GM19467 (cell line): ENCODE data around the gene ANKRD13B.
"Not testable (repeated sequence)": the region's sequence is repeated elsewhere in the genome, so short reads cannot be mapped to it uniquely, and the experiment has no call there.

Experiments
- ATAC-seq: cut with Tn5 transposase; IDR thresholded peaks from one replicate; pipeline ENCODE4 v1.9.1; 2021; ENCODE audit warnings: mild to moderate bottlenecking, moderate library complexity; ENCODE audit not compliant: unreplicated experiment

Gene ANKRD13B

DNA sequence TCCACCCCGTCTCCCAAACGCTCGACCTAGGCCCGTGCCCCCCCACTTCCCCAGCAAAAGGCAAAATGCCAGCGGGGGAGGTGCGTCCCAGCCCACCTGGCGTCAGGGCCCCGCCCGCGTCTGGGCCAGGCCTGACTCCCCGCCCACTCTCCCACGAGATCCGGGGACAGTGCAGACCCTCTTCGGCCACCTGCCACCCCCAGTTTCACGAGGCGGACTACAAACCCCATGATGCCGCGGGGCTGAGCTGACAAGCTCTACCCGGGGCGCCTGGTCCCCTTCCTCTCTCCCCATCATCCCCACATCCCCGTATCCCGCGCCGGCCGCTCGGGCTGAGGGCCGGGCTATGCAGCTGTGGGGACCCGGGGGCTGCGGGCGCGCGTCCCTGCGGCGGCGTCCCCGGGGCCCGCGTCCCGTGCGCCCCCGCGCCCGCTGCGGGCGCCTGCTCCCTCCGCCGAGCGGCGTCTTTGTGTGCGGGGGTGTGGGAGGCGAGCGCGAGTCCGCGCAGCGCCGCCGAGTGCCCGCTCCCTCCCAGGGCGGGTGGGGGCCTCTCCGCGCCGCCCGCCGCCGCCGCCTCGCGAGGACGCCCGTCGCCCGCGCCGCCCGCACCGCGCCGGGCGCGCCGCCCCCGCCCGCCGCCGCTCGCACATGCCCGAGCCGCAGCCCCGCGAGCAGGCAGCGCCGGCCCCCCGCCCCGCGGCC is at the start of gene ANKRD13B:
Gene ANKRD13B (plus strand): TSS at position 283 of the 702 bp plus-strand sequence. CDS start 490 bp downstream, outside the sequence.
- no peak for ATAC-seq

- no peak for ATAC-seq
These were observed 48.9 kb upstream of the ANKRD13B start for GRCh38 chr17:29544066-29544465.

DNA sequence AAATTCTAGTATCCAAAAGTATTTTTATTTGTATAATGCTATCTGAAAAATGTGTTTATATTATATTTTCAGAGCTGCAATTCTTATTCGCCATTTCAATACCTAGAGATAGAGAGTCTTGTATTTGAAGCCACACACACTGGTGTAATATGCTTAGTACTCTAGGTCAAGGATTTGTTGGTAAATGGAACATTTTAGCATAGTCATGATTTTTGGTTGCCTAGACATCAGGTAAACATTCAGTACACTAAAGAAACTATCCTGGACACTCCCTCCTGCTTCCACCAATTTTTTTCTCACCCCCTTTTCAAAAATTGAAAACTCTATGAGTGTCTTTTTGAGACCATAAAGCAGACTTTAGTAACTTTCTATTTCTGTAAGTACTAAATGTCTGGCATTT is 46.8 kb upstream of the ANKRD13B start:
- ATAC-seq: no peak

- no peak for ATAC-seq
These were observed 46.1 kb upstream of the ANKRD13B start for GRCh38 chr17:29546830-29547229.

DNA sequence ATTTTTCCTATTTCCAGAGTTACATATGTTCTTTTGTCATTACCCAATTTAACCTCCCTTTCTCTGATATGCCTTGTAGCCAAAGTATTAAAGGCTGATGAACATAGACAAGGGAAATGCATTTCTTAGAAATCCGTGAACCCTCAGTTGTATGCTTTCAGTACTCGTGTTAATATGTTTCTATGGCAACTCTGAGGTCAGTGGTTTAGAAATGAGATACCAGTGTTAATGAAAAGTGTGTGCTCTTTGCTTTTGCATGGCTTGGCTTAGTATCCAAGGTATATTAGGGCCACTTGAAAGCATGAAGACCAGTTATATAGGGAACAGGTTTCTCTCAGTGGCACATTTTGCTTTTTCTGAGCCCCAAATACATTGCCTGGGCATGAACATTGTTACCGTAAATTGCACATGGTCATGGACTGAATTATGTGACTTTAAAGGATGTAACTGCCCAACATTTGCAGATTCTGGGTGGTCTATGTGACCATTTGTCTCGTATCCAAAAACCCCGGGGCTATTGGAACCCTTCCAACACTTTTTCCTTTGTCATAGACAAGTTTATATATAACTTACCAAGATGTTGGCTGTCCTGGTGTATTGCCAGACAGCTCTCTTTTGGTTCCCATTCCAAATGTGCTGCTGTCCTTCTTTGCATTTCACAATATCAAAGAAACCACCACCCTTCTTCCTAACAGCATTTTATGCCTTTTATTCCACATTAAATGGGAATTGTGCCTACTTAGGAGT is 43.6 kb upstream of the ANKRD13B start:
- no peak for ATAC-seq

GRCh38 chr17:29555840-29556239 is 37.1 kb upstream of the ANKRD13B start:
- ATAC-seq: no peak

DNA sequence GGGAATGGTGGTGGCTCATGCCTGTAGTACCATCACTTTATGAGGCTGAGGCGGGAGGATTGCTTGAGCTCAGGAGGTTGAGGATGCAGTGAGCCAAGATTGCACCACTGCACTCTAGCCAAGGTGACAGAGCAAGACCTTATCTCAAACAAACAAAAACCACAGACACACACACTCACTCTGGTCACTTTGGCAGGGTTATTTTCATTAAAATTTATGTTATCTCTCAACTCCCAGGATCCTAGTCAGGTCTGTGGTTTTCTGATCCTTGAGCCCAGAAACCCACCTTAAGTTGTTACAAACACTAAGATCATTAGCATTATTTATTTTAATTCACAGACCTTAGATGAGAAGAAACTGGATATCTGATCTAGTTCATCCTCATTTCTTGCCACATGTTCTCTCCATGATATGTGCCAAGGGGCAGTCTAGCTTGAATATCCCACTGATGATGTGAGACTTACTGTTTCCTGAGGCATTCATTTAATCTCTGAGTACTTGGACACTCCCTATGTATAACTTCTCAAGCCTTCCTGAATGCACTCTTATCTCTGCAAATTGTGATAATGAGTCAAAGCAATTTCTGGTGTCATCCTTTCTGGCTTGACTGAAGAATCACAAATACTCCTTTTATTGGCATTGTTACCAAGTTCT is 35.7 kb upstream of the ANKRD13B start:
- no peak for ATAC-seq

GRCh38 chr17:29557739-29558116 is 35.2 kb upstream of the ANKRD13B start:
- ATAC-seq: no peak

DNA sequence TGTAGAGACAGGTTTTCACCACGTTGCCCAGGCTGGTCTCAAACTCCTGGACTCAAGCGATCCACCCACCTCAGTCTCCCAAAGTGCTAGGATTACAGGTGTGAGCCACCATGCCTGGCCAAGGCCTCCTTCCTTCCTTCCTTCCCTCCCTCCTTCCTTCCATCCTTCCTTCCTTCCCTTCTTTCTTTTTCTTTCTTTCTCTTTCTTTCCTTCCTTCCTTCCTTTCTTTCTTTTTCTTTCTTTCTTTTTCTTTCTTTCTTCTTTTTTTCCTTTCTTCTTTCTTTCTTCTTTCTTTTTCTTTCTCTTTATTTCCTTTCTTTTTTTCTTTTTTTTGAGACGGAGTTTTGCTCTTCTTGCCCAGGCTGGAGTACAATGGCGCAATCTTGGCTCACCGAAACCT is 34.8 kb upstream of the ANKRD13B start:
- ATAC-seq: not testable (repeated sequence)

DNA sequence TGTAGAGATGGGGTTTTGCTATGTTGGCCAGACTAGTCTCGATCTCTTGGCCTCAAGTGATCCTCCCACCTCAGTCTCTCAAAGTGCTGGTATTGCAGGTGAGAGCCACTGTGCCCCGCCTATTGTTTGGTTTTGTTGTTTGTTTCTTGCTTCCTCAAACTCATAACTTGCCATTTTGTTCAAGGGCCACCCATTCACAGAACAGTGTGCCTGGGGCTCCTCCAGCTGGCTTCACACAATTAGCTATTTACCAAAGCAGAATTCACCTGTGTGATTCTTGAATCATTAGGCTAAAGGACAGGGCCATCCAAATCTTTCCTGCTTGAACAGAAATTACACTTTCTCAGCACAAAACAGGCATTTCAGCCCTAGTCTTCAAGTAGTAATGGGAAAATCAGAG is 33.3 kb upstream of the ANKRD13B start:
- no peak for ATAC-seq

DNA sequence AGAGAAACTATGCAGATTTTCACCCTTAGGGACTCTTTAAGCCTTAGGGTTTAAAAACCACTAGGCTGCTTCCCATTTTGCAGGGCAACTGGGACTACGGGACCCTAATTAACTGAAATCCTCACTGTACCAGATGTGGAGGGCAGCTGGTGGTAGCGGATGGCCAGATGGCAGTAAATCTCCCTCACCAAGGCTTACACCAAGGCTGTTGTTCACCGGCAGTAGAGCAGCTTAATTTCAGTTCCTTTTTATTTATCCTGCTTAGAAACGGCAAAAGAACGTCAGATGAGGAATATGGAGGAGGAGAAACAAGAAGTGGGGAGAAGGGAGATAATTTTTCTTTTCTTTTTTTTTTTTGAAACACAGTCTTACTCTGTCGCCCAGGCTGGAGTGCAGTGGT is 32.6 kb upstream of the ANKRD13B start:
- ATAC-seq: no peak

GRCh38 chr17:29561554-29562517 is 31.1 kb upstream of the ANKRD13B start:
- no peak for ATAC-seq

- no peak for ATAC-seq
These were observed 30.3 kb upstream of the ANKRD13B start for GRCh38 chr17:29562615-29563014.

- ATAC-seq: no peak
These were observed 29.1 kb upstream of the ANKRD13B start for GRCh38 chr17:29563816-29564215.

DNA sequence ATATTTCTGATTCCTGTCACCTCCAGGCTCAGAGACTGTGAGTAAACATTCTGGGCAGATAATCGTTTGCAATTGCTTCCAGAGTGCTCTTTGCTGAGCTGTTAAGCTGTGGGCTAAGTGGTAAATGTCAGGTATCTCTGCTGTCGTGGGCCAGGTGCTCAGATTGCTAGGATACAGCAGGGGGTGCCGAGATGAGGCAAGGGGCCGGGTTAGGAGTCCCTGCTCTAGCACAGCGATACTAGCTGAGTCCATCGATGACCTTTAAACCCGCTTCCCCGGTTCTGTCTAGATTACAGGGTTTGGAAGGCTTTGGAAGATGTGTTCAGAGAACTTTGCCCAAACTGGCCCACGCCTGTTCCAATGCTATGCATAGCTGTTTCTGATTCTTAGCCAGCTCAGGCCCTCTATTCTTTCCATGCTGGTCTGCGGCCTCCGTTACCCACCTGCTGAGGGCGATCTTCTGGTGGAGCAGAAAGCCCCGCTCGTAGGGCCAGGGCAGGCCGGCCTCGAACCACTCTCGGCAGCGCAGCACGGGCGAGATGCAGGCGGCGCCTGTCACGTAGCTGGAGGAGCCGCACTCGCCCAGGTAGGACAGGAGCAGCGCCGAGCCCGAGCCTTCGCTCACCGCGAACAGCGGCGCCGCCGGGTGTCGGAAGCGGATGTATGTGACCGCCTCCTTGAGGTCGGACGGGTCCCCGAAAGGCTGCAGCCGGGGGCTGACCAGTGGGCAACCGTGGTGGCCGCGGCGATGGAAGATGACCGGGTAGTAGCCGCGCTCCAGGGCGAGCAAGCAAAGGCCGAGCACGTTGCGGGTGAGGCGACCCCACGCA is 27.1 kb upstream of the ANKRD13B start:
- ATAC-seq: no peak

DNA sequence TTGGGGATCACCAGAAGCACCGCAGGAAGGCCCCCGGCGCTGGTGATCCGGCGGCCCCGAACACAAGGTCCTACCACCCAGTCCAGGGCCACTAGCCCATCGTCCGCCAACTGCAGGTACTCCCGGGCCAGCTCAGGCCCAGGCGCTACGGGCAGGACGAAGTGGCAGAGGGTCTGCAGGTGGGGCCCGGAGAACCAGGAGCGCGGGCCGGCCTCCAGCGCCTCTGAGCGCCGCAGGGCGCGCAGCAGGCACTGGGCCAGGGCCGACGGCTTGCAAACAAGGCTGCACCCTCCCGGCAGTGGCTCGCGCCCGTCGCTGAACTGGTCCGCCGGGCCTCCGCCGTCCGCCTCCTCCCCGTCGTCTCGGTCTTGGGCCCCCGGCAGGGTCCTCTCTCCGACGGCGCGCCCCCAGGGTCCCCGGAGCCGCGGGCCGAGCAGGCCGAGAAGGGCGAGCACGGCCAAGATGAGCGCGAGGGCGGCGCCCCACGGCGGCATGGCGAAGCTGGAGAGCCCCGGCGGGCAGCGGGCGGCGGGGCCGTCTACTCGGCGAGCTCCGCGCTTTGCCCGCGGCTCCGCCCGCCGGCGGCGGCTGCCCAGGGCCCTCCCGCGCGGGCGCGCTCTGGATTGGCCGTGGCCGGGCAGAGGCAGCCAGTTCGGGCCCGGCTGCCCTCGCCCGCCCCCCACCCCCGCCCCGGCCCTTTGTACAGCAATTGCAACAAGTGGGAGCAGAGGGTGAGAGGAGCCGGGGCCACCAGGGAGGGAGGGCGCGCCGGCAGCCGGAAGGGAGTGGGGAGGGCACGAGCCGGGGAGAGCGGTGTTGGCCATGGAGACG is 26.2 kb upstream of the ANKRD13B start, which contains the start of gene ABHD15:
Gene ABHD15 (minus strand): TSS at position 565 of the 831 bp plus-strand sequence. CDS start 71 bp downstream, at position 494.
- no peak for ATAC-seq

GRCh38 chr17:29567304-29567553 is 25.7 kb upstream of the ANKRD13B start:
- ATAC-seq: no peak

GRCh38 chr17:29567554-29568330 is 25.2 kb upstream of the ANKRD13B start:
- peak; percentile 33 for ATAC-seq
